HepG2 (cell line): Measurements from ENCODE around the gene DDC. TPM values are rescaled to one million over a fixed set of nuclear protein-coding genes. Genes with fewer than 3 reads are reported as not detected.
A peak's percentile ranks its signal among the peaks of the same experiment; 100 is the strongest.

Source experiments
- CENPT ChIP-seq: sonication (generic); formaldehyde crosslinking; IDR thresholded peaks from 2 replicates; pipeline ENCODE4 v1.8.0; 2022; ENCODE audit warnings: low read depth, mild to moderate bottlenecking, moderate library complexity, missing genetic modification reagents
- FOSL1 ChIP-seq: sonication (generic); formaldehyde crosslinking; IDR thresholded peaks from 2 replicates; pipeline ENCODE4 v1.9.0; 2021; ENCODE audit warnings: missing genetic modification reagents, borderline replicate concordance
- GATAD2A ChIP-seq: IDR thresholded peaks from 2 replicates; pipeline ENCODE4 v1.6.1; 2016
- HES4 ChIP-seq: sonication (generic); formaldehyde crosslinking; IDR thresholded peaks from 2 replicates; pipeline ENCODE4 v1.9.0; 2021; ENCODE audit warnings: mild to moderate bottlenecking, missing genetic modification reagents, borderline replicate concordance
- KMT2A ChIP-seq: sonication (generic); formaldehyde crosslinking; IDR thresholded peaks from 2 replicates; pipeline ENCODE4 v1.4.0; 2020; ENCODE audit warnings: missing genetic modification reagents
- NFIB ChIP-seq: sonication (generic); formaldehyde crosslinking; IDR thresholded peaks from 2 replicates; pipeline ENCODE4 v1.9.0; 2021; ENCODE audit warnings: missing genetic modification reagents, mild to moderate bottlenecking, borderline replicate concordance
- PHF8 ChIP-seq: sonication (generic); formaldehyde crosslinking; IDR thresholded peaks from 2 replicates; pipeline ENCODE4 v1.5.0; 2020; ENCODE audit warnings: missing genetic modification reagents
- PRMT3 ChIP-seq: sonication (generic); formaldehyde crosslinking; IDR thresholded peaks from 2 replicates; pipeline ENCODE4 v1.8.1; 2022; ENCODE audit warnings: low read depth, mild to moderate bottlenecking, moderate library complexity, missing genetic modification reagents, borderline replicate concordance
- SIN3A ChIP-seq: IDR thresholded peaks from 2 replicates; pipeline ENCODE4 v1.6.1; 2011; ENCODE audit warnings: low read depth, mild to moderate bottlenecking, control low read depth, low read length, borderline replicate concordance
- ZNF234 ChIP-seq: sonication (generic); formaldehyde crosslinking; conservative IDR thresholded peaks from 2 replicates; pipeline ENCODE4 v1.5.1; 2020; ENCODE audit warnings: mild to moderate bottlenecking, missing genetic modification reagents
- ZNF251 ChIP-seq: sonication (generic); formaldehyde crosslinking; IDR thresholded peaks from 2 replicates; pipeline ENCODE4 v1.9.0; 2021; ENCODE audit warnings: mild to moderate bottlenecking, missing genetic modification reagents
- ZNF333 ChIP-seq: sonication (generic); formaldehyde crosslinking; IDR thresholded peaks from 2 replicates; pipeline ENCODE4 v1.4.0; 2020; ENCODE audit warnings: mild to moderate bottlenecking, missing genetic modification reagents, borderline replicate concordance
- ZNF674 ChIP-seq: sonication (generic); formaldehyde crosslinking; IDR thresholded peaks from 2 replicates; pipeline ENCODE4 v1.5.0; 2020; ENCODE audit warnings: low read depth, mild to moderate bottlenecking, missing genetic modification reagents
- polyA plus RNA-seq, 8 experiments: library from polyadenylated mRNA; depleted of rRNA in 3 of 8; stranded (reverse) in 7 of 8; unstranded in 1 of 8; fragments of >200 nt; fragmentation: Illumina TruSeq in 4 of 8; extraction: Trizol in 4 of 8; gene quantifications; 2 replicates each; pipeline versions ENCODE4 v1.2.1 to v1.2.3, GENCODE V29; 2011 to 2016; ENCODE audit warnings: low read depth in 4 of 8, missing spikeins in 1 of 8, mixed read lengths in 1 of 8; ENCODE audit not compliant: insufficient read depth in 1 of 8
- total RNA-seq, 5 experiments: library from RNA; depleted of rRNA; stranded (reverse); fragments of >200 nt; fragmentation: Illumina TruSeq; extraction: Trizol; gene quantifications; 2 replicates each; pipeline ENCODE4 v1.2.3, GENCODE V29; 2016; ENCODE audit warnings: low read depth in 1 of 5
- TF ChIP-seq, protein P1 (sequence below): sonication (generic); formaldehyde crosslinking; IDR thresholded peaks from 2 replicates; pipeline ENCODE4 v1.4.0; 2020; ENCODE audit warnings: missing genetic modification reagents
- TF ChIP-seq, protein P2 (sequence below): sonication (generic); formaldehyde crosslinking; IDR thresholded peaks from 2 replicates; pipeline ENCODE4 v1.4.0; 2020; ENCODE audit warnings: missing genetic modification reagents
- TF ChIP-seq, protein P3 (sequence below): sonication (generic); formaldehyde crosslinking; IDR thresholded peaks from 2 replicates; pipeline ENCODE4 v1.5.0; 2020; ENCODE audit warnings: mild to moderate bottlenecking, missing genetic modification reagents, borderline replicate concordance
- TF ChIP-seq, protein P4 (sequence below): sonication (generic); formaldehyde crosslinking; IDR thresholded peaks from 2 replicates; pipeline ENCODE4 v1.4.0; 2020; ENCODE audit warnings: missing genetic modification reagents, borderline replicate concordance

The DDC gene
- total and polyA plus RNA-seq, 2 of the 13 experiments (the other 11 are each of a cell fraction or from before 2014, with no cell fraction given): 11.7 to 93.3 TPM

DNA sequence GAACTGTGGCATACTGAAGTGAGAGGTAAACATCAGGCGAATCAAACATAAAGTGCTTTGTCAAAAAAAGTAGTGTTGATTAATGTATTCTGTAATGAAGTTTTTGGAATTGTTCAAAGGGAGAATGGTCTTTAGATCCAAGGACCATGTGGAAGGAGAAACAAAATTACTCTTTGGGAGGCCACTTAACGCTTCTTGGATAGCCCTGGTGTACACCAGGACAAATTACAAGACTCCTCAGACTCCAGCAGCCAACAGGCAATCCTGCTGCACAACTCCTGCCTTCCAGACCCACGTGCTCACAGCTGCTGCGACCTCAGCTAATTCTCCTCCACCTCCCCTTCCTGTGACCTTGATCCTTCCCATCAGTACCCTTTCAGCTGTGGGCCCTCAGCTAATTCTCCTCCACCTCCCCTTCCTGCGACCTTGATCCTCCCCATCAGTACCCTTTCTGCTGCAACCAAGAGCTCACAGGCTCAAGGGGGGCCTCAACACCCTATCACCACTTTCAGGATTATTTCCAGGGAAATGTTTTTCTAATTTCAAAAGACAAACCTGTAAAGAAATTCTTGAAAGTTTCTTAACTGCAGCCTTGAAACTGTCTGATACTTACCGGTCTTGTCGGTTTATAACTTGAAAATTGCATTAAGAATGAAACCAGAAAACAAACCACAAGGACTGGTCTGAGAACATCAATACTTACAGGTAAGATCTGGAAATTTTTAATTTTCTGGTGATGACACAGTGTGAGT is 29.7 kb upstream of the DDC start (continued):
- TF ChIP-seq, protein P1, sequence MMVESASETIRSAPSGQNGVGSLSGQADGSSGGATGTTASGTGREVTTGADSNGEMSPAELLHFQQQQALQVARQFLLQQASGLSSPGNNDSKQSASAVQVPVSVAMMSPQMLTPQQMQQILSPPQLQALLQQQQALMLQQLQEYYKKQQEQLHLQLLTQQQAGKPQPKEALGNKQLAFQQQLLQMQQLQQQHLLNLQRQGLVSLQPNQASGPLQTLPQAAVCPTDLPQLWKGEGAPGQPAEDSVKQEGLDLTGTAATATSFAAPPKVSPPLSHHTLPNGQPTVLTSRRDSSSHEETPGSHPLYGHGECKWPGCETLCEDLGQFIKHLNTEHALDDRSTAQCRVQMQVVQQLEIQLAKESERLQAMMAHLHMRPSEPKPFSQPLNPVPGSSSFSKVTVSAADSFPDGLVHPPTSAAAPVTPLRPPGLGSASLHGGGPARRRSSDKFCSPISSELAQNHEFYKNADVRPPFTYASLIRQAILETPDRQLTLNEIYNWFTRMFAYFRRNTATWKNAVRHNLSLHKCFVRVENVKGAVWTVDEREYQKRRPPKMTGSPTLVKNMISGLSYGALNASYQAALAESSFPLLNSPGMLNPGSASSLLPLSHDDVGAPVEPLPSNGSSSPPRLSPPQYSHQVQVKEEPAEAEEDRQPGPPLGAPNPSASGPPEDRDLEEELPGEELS (CRISPR knock-in tag): peak; percentile 36; the same call in 1 of the 2 replicates
- TF ChIP-seq, protein P2, sequence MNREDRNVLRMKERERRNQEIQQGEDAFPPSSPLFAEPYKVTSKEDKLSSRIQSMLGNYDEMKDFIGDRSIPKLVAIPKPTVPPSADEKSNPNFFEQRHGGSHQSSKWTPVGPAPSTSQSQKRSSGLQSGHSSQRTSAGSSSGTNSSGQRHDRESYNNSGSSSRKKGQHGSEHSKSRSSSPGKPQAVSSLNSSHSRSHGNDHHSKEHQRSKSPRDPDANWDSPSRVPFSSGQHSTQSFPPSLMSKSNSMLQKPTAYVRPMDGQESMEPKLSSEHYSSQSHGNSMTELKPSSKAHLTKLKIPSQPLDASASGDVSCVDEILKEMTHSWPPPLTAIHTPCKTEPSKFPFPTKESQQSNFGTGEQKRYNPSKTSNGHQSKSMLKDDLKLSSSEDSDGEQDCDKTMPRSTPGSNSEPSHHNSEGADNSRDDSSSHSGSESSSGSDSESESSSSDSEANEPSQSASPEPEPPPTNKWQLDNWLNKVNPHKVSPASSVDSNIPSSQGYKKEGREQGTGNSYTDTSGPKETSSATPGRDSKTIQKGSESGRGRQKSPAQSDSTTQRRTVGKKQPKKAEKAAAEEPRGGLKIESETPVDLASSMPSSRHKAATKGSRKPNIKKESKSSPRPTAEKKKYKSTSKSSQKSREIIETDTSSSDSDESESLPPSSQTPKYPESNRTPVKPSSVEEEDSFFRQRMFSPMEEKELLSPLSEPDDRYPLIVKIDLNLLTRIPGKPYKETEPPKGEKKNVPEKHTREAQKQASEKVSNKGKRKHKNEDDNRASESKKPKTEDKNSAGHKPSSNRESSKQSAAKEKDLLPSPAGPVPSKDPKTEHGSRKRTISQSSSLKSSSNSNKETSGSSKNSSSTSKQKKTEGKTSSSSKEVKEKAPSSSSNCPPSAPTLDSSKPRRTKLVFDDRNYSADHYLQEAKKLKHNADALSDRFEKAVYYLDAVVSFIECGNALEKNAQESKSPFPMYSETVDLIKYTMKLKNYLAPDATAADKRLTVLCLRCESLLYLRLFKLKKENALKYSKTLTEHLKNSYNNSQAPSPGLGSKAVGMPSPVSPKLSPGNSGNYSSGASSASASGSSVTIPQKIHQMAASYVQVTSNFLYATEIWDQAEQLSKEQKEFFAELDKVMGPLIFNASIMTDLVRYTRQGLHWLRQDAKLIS (CRISPR knock-in tag): no peak
- TF ChIP-seq ZNF251 (CRISPR knock-in tag): no peak
- no peak for TF ChIP-seq PHF8
- TF ChIP-seq GATAD2A: peak; percentile 65
- no peak for TF ChIP-seq FOSL1 (CRISPR knock-in tag)
- TF ChIP-seq CENPT (CRISPR knock-in tag): no peak
- no peak for TF ChIP-seq PRMT3 (CRISPR knock-in tag)
- TF ChIP-seq, protein P3, sequence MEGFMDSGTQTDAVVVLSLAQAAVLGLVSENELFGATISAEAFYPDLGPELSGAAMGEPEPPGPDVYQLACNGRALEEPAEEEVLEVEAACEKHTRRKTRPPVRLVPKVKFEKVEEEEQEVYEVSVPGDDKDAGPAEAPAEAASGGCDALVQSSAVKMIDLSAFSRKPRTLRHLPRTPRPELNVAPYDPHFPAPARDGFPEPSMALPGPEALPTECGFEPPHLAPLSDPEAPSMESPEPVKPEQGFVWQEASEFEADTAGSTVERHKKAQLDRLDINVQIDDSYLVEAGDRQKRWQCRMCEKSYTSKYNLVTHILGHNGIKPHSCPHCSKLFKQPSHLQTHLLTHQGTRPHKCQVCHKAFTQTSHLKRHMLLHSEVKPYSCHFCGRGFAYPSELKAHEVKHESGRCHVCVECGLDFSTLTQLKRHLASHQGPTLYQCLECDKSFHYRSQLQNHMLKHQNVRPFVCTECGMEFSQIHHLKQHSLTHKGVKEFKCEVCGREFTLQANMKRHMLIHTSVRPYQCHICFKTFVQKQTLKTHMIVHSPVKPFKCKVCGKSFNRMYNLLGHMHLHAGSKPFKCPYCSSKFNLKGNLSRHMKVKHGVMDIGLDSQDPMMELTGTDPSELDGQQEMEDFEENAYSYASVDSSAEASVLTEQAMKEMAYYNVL (CRISPR knock-in tag): no peak; the same call in 1 of the 2 replicates
- TF ChIP-seq ZNF674: no peak
- TF ChIP-seq, protein P4, sequence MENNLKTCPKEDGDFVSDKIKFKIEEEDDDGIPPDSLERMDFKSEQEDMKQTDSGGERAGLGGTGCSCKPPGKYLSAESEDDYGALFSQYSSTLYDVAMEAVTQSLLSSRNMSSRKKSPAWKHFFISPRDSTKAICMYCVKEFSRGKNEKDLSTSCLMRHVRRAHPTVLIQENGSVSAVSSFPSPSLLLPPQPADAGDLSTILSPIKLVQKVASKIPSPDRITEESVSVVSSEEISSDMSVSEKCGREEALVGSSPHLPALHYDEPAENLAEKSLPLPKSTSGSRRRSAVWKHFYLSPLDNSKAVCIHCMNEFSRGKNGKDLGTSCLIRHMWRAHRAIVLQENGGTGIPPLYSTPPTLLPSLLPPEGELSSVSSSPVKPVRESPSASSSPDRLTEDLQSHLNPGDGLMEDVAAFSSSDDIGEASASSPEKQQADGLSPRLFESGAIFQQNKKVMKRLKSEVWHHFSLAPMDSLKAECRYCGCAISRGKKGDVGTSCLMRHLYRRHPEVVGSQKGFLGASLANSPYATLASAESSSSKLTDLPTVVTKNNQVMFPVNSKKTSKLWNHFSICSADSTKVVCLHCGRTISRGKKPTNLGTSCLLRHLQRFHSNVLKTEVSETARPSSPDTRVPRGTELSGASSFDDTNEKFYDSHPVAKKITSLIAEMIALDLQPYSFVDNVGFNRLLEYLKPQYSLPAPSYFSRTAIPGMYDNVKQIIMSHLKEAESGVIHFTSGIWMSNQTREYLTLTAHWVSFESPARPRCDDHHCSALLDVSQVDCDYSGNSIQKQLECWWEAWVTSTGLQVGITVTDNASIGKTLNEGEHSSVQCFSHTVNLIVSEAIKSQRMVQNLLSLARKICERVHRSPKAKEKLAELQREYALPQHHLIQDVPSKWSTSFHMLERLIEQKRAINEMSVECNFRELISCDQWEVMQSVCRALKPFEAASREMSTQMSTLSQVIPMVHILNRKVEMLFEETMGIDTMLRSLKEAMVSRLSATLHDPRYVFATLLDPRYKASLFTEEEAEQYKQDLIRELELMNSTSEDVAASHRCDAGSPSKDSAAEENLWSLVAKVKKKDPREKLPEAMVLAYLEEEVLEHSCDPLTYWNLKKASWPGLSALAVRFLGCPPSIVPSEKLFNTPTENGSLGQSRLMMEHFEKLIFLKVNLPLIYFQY (CRISPR knock-in tag): no peak
- no peak; the same call in 1 of the 2 replicates for TF ChIP-seq ZNF234 (CRISPR knock-in tag)
- 0 out of 2 replicates have a peak, but pooled peaks have one; percentile 32 for TF ChIP-seq SIN3A
- no peak for TF ChIP-seq ZNF333
- no peak for TF ChIP-seq HES4 (CRISPR knock-in tag)
- TF ChIP-seq KMT2A (CRISPR knock-in tag): no peak
- TF ChIP-seq NFIB (CRISPR knock-in tag): no peak
